ENCODE results near the gene RPL28.

Gene RPL28

DNA sequence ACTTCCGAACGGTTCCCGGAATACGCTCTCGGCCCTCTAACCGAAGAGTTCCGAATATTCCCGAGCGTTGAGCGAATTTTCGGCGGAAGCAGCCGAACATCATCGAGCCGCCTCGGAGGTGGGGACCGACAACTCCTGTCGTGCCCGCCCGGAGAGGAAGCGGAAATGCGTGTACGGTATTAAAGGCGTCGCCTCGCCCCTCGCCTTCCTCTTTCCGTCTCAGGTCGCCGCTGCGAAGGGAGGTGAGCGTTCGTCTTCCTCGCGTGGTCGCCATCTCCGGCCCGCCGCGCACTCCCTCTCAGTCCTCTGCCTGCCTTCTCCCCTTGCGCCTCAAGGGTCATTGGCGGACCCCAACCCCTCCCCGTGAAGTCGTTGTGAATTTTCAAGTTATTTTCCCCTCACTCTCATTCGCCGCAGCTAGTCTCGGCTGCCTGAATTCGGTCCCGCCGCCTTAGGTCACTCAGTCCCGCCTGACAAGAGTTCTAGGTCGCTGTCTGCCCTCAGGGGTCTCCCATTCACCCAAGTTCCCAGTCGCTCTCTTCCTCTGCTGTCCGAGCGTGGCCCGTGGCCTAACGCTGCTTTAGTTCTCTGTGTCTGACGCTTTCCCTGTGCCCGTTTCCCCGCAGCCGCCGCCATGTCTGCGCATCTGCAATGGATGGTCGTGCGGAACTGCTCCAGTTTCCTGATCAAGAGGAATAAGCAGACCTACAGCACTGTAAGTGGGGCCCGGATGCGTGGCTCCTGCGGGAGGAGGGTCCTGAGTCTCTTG is at the start of gene RPL28 (continued):
- TF ChIP-seq ZNF274 (IDR thresholded peaks at IDR 0.05; ENCODE audit: low read length) (no peak), ZNF274 (tag by site-specific recombination; IDR thresholded peaks at IDR 0.05; ENCODE audit: borderline replicate concordance) (no peak), ZNF341 (tag by site-specific recombination; IDR thresholded peaks at IDR 0.05; ENCODE audit: low read depth) (peak; percentile 32; the same call in 1 of the 2 replicates), ZNF394 (tag by site-specific recombination; IDR thresholded peaks at IDR 0.05; ENCODE audit: borderline replicate concordance) (no peak; the same call in 1 of the 2 replicates), ZNF140 (tag by site-specific recombination; IDR thresholded peaks at IDR 0.05) (no peak), GLI4 (tag by site-specific recombination; IDR thresholded peaks at IDR 0.05) (peak; percentile 93), ZNF155 (tag by site-specific recombination; IDR thresholded peaks at IDR 0.05) (no peak), ZNF132 (tag by site-specific recombination; IDR thresholded peaks at IDR 0.05; ENCODE audit: borderline replicate concordance) (no peak), IKZF3 (tag by site-specific recombination; IDR thresholded peaks at IDR 0.05) (no peak), GLI2 (tag by site-specific recombination; IDR thresholded peaks at IDR 0.05; ENCODE audit: borderline replicate concordance, low read depth) (no peak), SP3 (tag by site-specific recombination; IDR thresholded peaks at IDR 0.05) (peak; percentile 65), ZNF121 (tag by site-specific recombination; IDR thresholded peaks at IDR 0.05) (no peak), ZNF768 (tag by site-specific recombination; IDR thresholded peaks at IDR 0.05) (no peak), WT1 (tag by site-specific recombination; IDR thresholded peaks at IDR 0.05) (no peak), SETDB1 (IDR thresholded peaks at IDR 0.05; ENCODE audit: insufficient read length, low read length) (no peak), ZNF621 (tag by site-specific recombination; IDR thresholded peaks at IDR 0.05) (no peak), ZIC2 (tag by site-specific recombination; IDR thresholded peaks at IDR 0.05) (no peak), ZNF335 (tag by site-specific recombination; conservative IDR thresholded peaks at IDR 0.05) (peak; percentile 71), ZNF19 (tag by site-specific recombination; IDR thresholded peaks at IDR 0.05; ENCODE audit: low read depth) (no peak), ZNF521 (tag by site-specific recombination; IDR thresholded peaks at IDR 0.05) (no peak), PRDM1 (tag by site-specific recombination; IDR thresholded peaks at IDR 0.05) (no peak), ZSCAN16 (tag by site-specific recombination; IDR thresholded peaks at IDR 0.05) (no peak), ZNF549 (tag by site-specific recombination; IDR thresholded peaks at IDR 0.05) (no peak), ZNF654 (tag by site-specific recombination; IDR thresholded peaks at IDR 0.05; ENCODE audit: low read depth) (no peak), ZBTB48 (tag by site-specific recombination; IDR thresholded peaks at IDR 0.05) (no peak; the same call in 1 of the 2 replicates), RBAK (tag by site-specific recombination; IDR thresholded peaks at IDR 0.05) (0 out of 2 replicates have a peak, but pooled peaks have one; percentile 33), ZEB2 (tag by site-specific recombination; IDR thresholded peaks at IDR 0.05) (no peak), ZNF112 (tag by site-specific recombination; IDR thresholded peaks at IDR 0.05) (no peak), SP2 (tag by site-specific recombination; IDR thresholded peaks at IDR 0.05) (peak; percentile 88), YY2 (tag by site-specific recombination; IDR thresholded peaks at IDR 0.05) (peak; percentile 80), ZNF223 (tag by site-specific recombination; IDR thresholded peaks at IDR 0.05) (no peak), ZNF777 (tag by site-specific recombination; IDR thresholded peaks at IDR 0.05; ENCODE audit: borderline replicate concordance) (no peak), ZNF677 (tag by site-specific recombination; IDR thresholded peaks at IDR 0.05) (no peak), KLF10 (tag by site-specific recombination; IDR thresholded peaks at IDR 0.05) (no peak), ZNF624 (tag by site-specific recombination; IDR thresholded peaks at IDR 0.05) (no peak)
- TF ChIP-seq, protein P1, sequence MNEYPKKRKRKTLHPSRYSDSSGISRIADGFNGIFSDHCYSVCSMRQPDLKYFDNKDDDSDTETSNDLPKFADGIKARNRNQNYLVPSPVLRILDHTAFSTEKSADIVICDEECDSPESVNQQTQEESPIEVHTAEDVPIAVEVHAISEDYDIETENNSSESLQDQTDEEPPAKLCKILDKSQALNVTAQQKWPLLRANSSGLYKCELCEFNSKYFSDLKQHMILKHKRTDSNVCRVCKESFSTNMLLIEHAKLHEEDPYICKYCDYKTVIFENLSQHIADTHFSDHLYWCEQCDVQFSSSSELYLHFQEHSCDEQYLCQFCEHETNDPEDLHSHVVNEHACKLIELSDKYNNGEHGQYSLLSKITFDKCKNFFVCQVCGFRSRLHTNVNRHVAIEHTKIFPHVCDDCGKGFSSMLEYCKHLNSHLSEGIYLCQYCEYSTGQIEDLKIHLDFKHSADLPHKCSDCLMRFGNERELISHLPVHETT (tag by site-specific recombination; IDR thresholded peaks at IDR 0.05) = peak; percentile 54; the same call in 1 of the 2 replicates
- TF ChIP-seq, protein P2, sequence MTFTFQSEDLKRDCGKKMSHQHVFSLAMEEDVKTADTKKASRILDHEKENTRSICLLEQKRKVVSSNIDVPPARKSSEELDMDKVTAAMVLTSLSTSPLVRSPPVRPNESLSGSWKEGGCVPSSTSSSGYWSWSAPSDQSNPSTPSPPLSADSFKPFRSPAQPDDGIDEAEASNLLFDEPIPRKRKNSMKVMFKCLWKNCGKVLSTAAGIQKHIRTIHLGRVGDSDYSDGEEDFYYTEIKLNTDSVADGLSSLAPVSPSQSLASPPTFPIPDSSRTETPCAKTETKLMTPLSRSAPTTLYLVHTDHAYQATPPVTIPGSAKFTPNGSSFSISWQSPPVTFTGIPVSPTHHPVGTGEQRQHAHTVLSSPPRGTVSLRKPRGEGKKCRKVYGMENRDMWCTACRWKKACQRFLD (tag by site-specific recombination; IDR thresholded peaks at IDR 0.05) = no peak
- TF ChIP-seq, protein P3, sequence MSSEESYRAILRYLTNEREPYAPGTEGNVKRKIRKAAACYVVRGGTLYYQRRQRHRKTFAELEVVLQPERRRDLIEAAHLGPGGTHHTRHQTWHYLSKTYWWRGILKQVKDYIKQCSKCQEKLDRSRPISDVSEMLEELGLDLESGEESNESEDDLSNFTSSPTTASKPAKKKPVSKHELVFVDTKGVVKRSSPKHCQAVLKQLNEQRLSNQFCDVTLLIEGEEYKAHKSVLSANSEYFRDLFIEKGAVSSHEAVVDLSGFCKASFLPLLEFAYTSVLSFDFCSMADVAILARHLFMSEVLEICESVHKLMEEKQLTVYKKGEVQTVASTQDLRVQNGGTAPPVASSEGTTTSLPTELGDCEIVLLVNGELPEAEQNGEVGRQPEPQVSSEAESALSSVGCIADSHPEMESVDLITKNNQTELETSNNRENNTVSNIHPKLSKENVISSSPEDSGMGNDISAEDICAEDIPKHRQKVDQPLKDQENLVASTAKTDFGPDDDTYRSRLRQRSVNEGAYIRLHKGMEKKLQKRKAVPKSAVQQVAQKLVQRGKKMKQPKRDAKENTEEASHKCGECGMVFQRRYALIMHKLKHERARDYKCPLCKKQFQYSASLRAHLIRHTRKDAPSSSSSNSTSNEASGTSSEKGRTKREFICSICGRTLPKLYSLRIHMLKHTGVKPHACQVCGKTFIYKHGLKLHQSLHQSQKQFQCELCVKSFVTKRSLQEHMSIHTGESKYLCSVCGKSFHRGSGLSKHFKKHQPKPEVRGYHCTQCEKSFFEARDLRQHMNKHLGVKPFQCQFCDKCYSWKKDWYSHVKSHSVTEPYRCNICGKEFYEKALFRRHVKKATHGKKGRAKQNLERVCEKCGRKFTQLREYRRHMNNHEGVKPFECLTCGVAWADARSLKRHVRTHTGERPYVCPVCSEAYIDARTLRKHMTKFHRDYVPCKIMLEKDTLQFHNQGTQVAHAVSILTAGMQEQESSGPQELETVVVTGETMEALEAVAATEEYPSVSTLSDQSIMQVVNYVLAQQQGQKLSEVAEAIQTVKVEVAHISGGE (tag by site-specific recombination; conservative IDR thresholded peaks at IDR 0.05; ENCODE audit: low read depth) = peak; percentile 95
